ENCODE data around the gene NDFIP1. TPM values are rescaled to one million over a fixed set of nuclear protein-coding genes. Genes with fewer than 3 reads are reported as not detected.

The NDFIP1 gene
- total and polyA plus RNA-seq, 2 of the 8 experiments (the other 6 are each of a cell fraction or from before 2014, with no cell fraction given), result 8.8 to 27.1 TPM

- no peak overlapping the region for H3K23ac ChIP-seq (ENCODE audit: insufficient read length)
- no peak for DNase-seq (ENCODE audit: low read depth in 1 of 2, low spot score in 2 of 2)
- CTCF ChIA-PET (ENCODE audit: partially characterized antibody), result interaction anchor here (0.7 to 3.0 kb wide), 17 partner anchors 9 to 460 kb away, joined by 3 to 14 read pairs (median 4); no protein-coding TSS in a partner anchor
- H3K18ac ChIP-seq (ENCODE audit: extremely low read depth, low read length), result no peak overlapping the region
- no peak for FAIRE-seq
- H3K4me1 ChIP-seq (replicated peaks in 1 of 4; ENCODE audit: control insufficient read depth in 3 of 4, insufficient read depth in 4 of 4, low read length in 3 of 4), result no peaks in the 10 kb centered on the region; a peak in 2 of 7 replicates
- H2BK120ac ChIP-seq (replicated peaks; ENCODE audit: low read depth, low read length), result no peak overlapping the region
- peak overlapping the region; percentile 36 for H4K91ac ChIP-seq (replicated peaks; ENCODE audit: insufficient read length, low read length)
- H2AFZ ChIP-seq (ENCODE audit: low read length), result no peak overlapping the region
- no peak overlapping the region for H2BK12ac ChIP-seq (ENCODE audit: low read depth, low read length)
- no peak overlapping the region for H2BK5ac ChIP-seq (ENCODE audit: low read depth, low read length)
- no peaks in the 10 kb centered on the region for H3K27me3 ChIP-seq (replicated peaks in 1 of 4; ENCODE audit: control insufficient read depth in 3 of 4, extremely low read depth in 1 of 4, insufficient read depth in 3 of 4, low read length in 3 of 4)
- no peak overlapping the region for H4K5ac ChIP-seq (ENCODE audit: insufficient read length, low read depth, low read length)
- no peaks in the 10 kb centered on the region for H4K20me1 ChIP-seq (replicated peaks in 1 of 2; ENCODE audit: control insufficient read depth in 1 of 2, insufficient read depth in 2 of 2, low read length in 2 of 2)
- H4K8ac ChIP-seq (ENCODE audit: extremely low read depth, insufficient read depth, low read length), result no peak overlapping the region
- H3K79me2 ChIP-seq (ENCODE audit: control insufficient read depth in 1 of 2, insufficient read depth in 2 of 2, low read length in 2 of 2), result no peaks in the 10 kb centered on the region
- H3K36me3 ChIP-seq (ENCODE audit: control insufficient read depth in 2 of 4, insufficient read depth in 4 of 4, low read length in 3 of 4), result no peaks in the 10 kb centered on the region
- no peak overlapping the region for H3K4ac ChIP-seq (replicated peaks; ENCODE audit: insufficient read length, low read depth, low read length)
- no peaks in the 10 kb centered on the region for H3K23me2 ChIP-seq (ENCODE audit: low read depth, low read length)
- H3K14ac ChIP-seq (ENCODE audit: insufficient read length), result no peak overlapping the region
- TF ChIP-seq CTCF (IDR thresholded peaks at IDR 0.05; ENCODE audit: control extremely low read depth in 1 of 3, insufficient read depth in 1 of 3, low read depth in 1 of 3, low read length in 3 of 3) (peak in 2 of 3 experiments; percentile 12 to 15; a peak in 3 of 4 replicates), HDAC2 (IDR thresholded peaks at IDR 0.05; ENCODE audit: borderline replicate concordance in 1 of 2, low read depth in 2 of 2, low read length in 2 of 2) (no peak), RAD21 (IDR thresholded peaks at IDR 0.05 in 1 of 2, conservative IDR thresholded peaks at IDR 0.05 in 1 of 2; ENCODE audit: low read depth in 2 of 2, low read length in 2 of 2) (peak; percentile 39 to 50; a peak in 3 of 4 replicates)
- POLR2A ChIA-PET (ENCODE audit: partially characterized antibody), result interaction anchor here (0.8 to 1.4 kb wide), 3 partner anchors 158 to 186 kb away, joined by 3 to 4 read pairs (median 3); no protein-coding TSS in a partner anchor
- no peak overlapping the region for H2BK15ac ChIP-seq (ENCODE audit: low read length)
- WGBS, 2 experiments (ENCODE audit: extremely low coverage in 1 of 2, insufficient coverage in 1 of 2, insufficient read length in 1 of 2, insufficient replicate concordance in 2 of 2, low coverage in 1 of 2, low lambda C conversion rate in 2 of 2, missing lambda C conversion rate in 1 of 2), result 86% methylated on average over 6 of the region's 6 CpGs; no CpG with 5 or more reads in 1 of the 2 experiments
- H3K79me1 ChIP-seq (ENCODE audit: low read depth, low read length), result no peaks in the 10 kb centered on the region
- no peak overlapping the region for H3K4me2 ChIP-seq (ENCODE audit: insufficient read depth in 1 of 2, low read depth in 2 of 2, low read length in 2 of 2)
- H2AK5ac ChIP-seq (ENCODE audit: low read depth, low read length), result no peak overlapping the region
- peak overlapping the region; percentile 43; the same call in 1 of the 2 replicates for H2BK20ac ChIP-seq (ENCODE audit: low read length)
- H3K9ac ChIP-seq (replicated peaks in 1 of 4; ENCODE audit: extremely low read depth in 1 of 4, low read depth in 3 of 4, low read length in 3 of 4), result no peak overlapping the region
- no peak overlapping the region for H3K27ac ChIP-seq (ENCODE audit: low read depth, low read length)
- no peak overlapping the region for H3K4me3 ChIP-seq (ENCODE audit: extremely low read depth in 1 of 4, insufficient read depth in 2 of 4, low read depth in 3 of 4, low read length in 4 of 4)
- no peak overlapping the region for H3K56ac ChIP-seq (replicated peaks; ENCODE audit: insufficient read length, low read depth, low read length)
- H3K9me3 ChIP-seq (ENCODE audit: insufficient read depth in 2 of 2, low read depth in 1 of 2, low read length in 1 of 2), result no peaks in the 10 kb centered on the region
Measured at GRCh38 chr5:142167458-142167857, 58.9 kb downstream of the NDFIP1 start.
